Measurements from ENCODE around the gene MT1HL1.
"Not testable (repeated sequence)": the region's sequence is repeated elsewhere in the genome, so short reads cannot be mapped to it uniquely, and the experiment has no call there.

The MT1HL1 gene

DNA sequence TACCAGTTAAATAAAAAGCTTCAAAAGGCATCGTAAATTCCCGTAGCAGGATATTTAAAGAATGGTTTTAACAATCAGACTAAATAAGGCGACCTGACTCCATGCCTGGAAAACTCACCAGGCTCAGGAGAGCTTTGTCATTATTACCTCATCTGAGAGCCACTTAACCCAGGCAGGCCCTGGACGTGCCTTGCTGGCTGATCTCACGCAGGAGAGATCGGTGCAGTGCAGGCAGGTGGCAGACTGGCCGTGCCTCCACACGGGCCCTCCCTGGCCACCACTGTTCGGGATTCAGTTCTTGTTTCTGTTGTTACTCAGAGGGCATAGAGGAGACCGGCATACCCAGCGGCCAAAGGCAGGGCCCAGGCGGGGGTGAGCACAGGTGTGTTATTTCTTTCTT, 6.4 kb downstream of the MT1HL1 start:
- Histone ChIP-seq H3K4me1 (ENCODE audit: control insufficient read depth, insufficient read depth, low read length) (no peaks in the 10 kb centered on the region; the same call in 1 of the 2 replicates), H3K36me3 (ENCODE audit: control insufficient read depth, insufficient read depth, low read length) (no peaks in the 10 kb centered on the region), H3K9ac (ENCODE audit: low read length) (no peak overlapping the region), H3K27ac (ENCODE audit: low read depth, low read length) (no peak overlapping the region), H3K27me3 (ENCODE audit: control insufficient read depth, insufficient read depth, low read length) (no peaks in the 10 kb centered on the region), H3K4me3 (ENCODE audit: low read depth, low read length) (no peak overlapping the region), H3K9me3 (ENCODE audit: control insufficient read depth, insufficient read depth, low read depth, low read length) (no peaks in the 10 kb centered on the region)

DNA sequence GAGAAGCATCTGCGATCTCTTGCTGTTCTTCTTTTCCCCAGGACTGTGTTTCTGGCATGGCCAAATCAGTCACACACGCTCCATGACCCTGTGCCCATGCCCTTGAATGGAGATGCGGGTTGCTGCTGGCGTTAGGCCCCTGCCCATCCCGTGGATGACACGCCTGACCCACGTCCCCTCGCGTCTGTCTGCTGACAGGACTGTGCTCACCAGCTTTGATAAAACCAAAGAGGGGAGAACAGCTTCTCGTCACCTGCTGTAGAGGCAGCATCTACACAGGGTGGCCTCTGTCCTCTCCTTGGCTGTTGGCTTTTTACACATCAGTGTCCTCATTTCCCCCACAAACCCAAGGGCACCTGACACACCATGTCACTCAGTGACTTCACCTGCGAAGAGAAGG, 6.9 kb downstream of the MT1HL1 start:
- no peak overlapping the region for H3K27ac ChIP-seq (ENCODE audit: low read depth, low read length)
- H3K27me3 ChIP-seq (ENCODE audit: control insufficient read depth, insufficient read depth, low read length) = no peaks in the 10 kb centered on the region
- no peaks in the 10 kb centered on the region; the same call in 1 of the 2 replicates for H3K4me1 ChIP-seq (ENCODE audit: control insufficient read depth, insufficient read depth, low read length)
- H3K4me3 ChIP-seq (ENCODE audit: low read depth, low read length) = no peak overlapping the region
- no peaks in the 10 kb centered on the region for H3K36me3 ChIP-seq (ENCODE audit: control insufficient read depth, insufficient read depth, low read length)
- H3K9ac ChIP-seq (ENCODE audit: low read length) = no peak overlapping the region
- no peaks in the 10 kb centered on the region for H3K9me3 ChIP-seq (ENCODE audit: control insufficient read depth, insufficient read depth, low read depth, low read length)

DNA sequence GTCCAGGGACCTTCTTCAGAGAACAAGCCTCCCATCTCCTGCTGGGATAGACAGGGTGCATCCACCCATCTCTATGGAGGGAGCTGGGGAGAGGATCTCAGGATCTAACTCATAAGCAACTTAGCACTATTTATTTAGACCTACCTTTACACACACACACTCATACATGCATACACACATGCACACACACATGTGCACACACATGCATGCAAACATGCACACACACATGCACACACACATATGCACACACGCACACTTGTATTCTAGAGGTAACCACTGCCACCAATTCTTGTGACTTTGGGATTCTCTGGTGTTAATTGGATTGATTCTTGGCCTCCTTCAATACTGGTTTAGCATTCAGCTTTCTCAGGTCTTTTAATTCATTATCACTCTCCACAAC, 9.8 kb downstream of the MT1HL1 start:
- Histone ChIP-seq H3K9ac (ENCODE audit: low read length) (no peak overlapping the region), H3K9me3 (ENCODE audit: control insufficient read depth, insufficient read depth, low read depth, low read length) (peaks cover 13% of the 10 kb centered on the region)

DNA sequence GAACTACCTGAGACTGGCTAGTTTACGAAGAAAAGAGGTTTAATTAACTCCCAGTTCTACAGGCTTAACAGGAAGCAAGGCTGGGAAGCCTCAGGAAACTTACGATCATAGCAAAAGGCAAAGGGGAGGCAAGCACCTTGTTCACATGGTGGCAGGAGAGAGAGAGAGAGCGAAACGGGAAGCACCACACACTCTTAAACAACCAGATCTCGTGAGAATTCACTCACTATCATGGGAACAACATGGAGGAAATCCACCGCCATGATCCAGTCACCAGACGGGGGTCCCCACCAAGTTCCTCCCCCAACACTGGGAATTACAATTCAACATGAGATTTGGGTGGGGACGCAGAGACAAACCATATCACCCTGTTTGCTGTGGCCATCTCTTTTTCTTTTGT, 11.8 kb downstream of the MT1HL1 start:
- H3K36me3 ChIP-seq (ENCODE audit: control insufficient read depth, insufficient read depth, low read length) = no peaks in the 10 kb centered on the region
- H3K27me3 ChIP-seq (ENCODE audit: control insufficient read depth, insufficient read depth, low read length) = no peaks in the 10 kb centered on the region
- H3K4me3 ChIP-seq (ENCODE audit: low read depth, low read length) = no peak overlapping the region
- H3K9me3 ChIP-seq (ENCODE audit: control insufficient read depth, insufficient read depth, low read depth, low read length) = peaks cover 21% of the 10 kb centered on the region
- no peak overlapping the region for H3K27ac ChIP-seq (ENCODE audit: low read depth, low read length)
- H3K9ac ChIP-seq (ENCODE audit: low read length) = no peak overlapping the region
- H3K4me1 ChIP-seq (ENCODE audit: control insufficient read depth, insufficient read depth, low read length) = no peaks in the 10 kb centered on the region

More for the DNA sequence above, 9.8 kb downstream of the MT1HL1 start:
- H3K27ac ChIP-seq (ENCODE audit: low read depth, low read length) = no peak overlapping the region
- no peaks in the 10 kb centered on the region; the same call in 1 of the 2 replicates for H3K4me1 ChIP-seq (ENCODE audit: control insufficient read depth, insufficient read depth, low read length)
- H3K36me3 ChIP-seq (ENCODE audit: control insufficient read depth, insufficient read depth, low read length) = no peaks in the 10 kb centered on the region
- no peak overlapping the region for H3K4me3 ChIP-seq (ENCODE audit: low read depth, low read length)
- no peaks in the 10 kb centered on the region for H3K27me3 ChIP-seq (ENCODE audit: control insufficient read depth, insufficient read depth, low read length)

DNA sequence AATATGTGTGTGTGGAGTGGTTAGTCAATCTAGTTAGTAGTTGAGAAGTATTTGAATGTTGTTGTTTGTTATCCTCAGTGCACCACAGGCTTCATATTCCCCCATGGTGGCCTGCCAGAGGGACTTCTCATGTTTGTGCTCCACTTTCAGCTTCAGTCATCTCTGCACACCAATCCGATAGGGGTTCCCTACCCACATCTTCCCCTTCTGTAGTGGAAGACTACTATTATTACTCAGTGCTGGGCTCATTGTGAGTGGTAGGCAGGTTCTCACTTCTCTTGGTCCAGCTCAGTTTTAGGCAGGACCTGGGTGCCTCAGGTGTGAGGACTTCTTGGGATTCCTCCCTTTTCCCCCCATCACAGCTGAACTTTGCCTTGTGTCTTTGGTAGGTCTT, 14.2 kb downstream of the MT1HL1 start:
- Histone ChIP-seq H3K4me1 (ENCODE audit: control insufficient read depth, insufficient read depth, low read length) (no peaks in the 10 kb centered on the region), H3K9me3 (ENCODE audit: control insufficient read depth, insufficient read depth, low read depth, low read length) (peaks cover 24% of the 10 kb centered on the region), H3K27ac (ENCODE audit: low read depth, low read length) (no peak overlapping the region), H3K4me3 (ENCODE audit: low read depth, low read length) (no peak overlapping the region), H3K27me3 (ENCODE audit: control insufficient read depth, insufficient read depth, low read length) (no peaks in the 10 kb centered on the region), H3K36me3 (ENCODE audit: control insufficient read depth, insufficient read depth, low read length) (no peaks in the 10 kb centered on the region), H3K9ac (ENCODE audit: low read length) (no peak overlapping the region)

DNA sequence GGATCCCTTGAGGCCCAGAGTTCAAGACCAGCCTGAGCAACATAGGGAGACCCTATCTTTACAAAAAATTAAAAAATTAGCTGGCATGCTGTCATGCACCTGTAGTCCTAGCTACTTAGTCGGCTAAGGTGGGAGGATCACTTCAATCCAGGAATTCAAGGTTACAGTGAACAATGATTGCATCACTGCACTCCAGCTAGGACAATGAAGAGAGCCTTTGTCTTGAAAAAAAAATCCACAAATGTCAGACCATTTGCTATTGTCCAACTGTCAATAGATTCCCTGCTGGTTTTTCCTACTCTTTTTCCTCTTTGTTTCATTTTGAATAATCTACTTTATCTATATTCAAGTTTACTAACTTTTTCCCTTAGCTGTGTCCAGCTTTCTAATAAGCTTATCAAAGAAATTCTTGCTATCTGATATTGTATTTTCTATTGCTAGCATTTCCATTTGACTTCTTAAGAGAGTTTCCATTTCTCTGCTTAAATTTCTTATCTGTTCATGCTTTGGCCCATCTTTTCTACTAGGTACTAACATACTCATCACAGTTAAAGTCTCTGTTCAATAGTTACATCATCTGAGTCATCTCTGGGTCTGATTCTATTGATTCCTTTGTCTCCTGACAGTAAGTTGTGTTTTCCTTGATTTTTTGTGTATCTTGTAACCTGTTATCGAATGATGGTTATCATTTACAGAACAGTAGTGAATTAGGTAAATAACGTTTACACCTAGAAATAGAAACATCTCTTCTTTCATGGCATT, 14.8 kb downstream of the MT1HL1 start:
- no peaks in the 10 kb centered on the region for H3K27me3 ChIP-seq (ENCODE audit: control insufficient read depth, insufficient read depth, low read length)
- no peaks in the 10 kb centered on the region for H3K4me1 ChIP-seq (ENCODE audit: control insufficient read depth, insufficient read depth, low read length)
- H3K4me3 ChIP-seq (ENCODE audit: low read depth, low read length) = no peak overlapping the region
- no peaks in the 10 kb centered on the region for H3K36me3 ChIP-seq (ENCODE audit: control insufficient read depth, insufficient read depth, low read length)
- H3K9me3 ChIP-seq (ENCODE audit: control insufficient read depth, insufficient read depth, low read depth, low read length) = peaks cover 24% of the 10 kb centered on the region
- no peak overlapping the region for H3K9ac ChIP-seq (ENCODE audit: low read length)
- H3K27ac ChIP-seq (ENCODE audit: low read depth, low read length) = no peak overlapping the region

DNA sequence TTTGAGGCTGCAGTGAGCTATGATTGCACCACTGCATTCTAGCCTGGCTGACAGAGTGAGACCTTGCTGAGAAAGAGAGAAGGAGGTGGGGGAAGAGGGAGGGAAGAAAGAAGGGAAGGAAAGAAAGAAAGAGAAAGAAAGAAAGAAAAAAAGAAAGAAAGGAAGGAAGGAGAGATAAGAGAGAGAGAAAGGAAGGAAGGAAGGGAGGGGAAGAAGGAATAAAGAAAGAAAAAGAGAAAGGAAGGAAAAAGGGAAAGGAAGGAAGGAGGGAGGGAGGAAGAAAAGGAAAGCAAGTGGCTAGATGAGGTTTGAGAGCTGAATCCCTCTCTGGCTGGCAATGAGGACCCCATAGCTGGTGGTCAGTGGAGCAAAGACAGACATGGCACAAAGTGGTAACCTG, 20.4 kb downstream of the MT1HL1 start:
- no peak overlapping the region for H3K9ac ChIP-seq (ENCODE audit: low read length)

DNA sequence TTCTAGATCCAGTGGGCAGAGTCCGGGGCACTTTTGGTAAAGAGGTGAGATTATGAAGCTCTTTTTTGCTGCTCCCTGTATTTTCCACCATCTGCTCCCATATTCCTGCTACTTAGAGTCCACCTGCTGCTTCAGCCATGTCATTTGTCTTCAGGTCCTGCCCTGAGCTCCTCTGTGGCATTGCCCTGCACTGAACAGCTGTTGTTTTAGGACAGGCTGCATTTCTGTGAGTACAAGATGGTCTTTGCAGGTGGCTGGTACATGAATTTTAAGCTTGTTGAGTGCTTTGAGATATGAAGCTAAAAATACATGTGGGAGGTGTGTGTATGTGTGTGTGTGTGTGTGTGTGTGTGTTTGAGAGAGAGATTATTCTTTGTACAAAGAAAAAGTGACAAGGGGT, 21.9 kb downstream of the MT1HL1 start:
- Histone ChIP-seq H3K9ac (ENCODE audit: low read length) (no peak overlapping the region), H3K27me3 (ENCODE audit: control insufficient read depth, insufficient read depth, low read length) (no peaks in the 10 kb centered on the region), H3K4me1 (ENCODE audit: control insufficient read depth, insufficient read depth, low read length) (no peaks in the 10 kb centered on the region), H3K9me3 (ENCODE audit: control insufficient read depth, insufficient read depth, low read depth, low read length) (0 out of 2 replicates have a peak, but pooled peaks cover 3% of the 10 kb centered on the region), H3K4me3 (ENCODE audit: low read depth, low read length) (no peak overlapping the region), H3K36me3 (ENCODE audit: control insufficient read depth, insufficient read depth, low read length) (no peaks in the 10 kb centered on the region), H3K27ac (ENCODE audit: low read depth, low read length) (no peak overlapping the region)

More for the DNA sequence above, 20.4 kb downstream of the MT1HL1 start:
- no peak overlapping the region for H3K4me3 ChIP-seq (ENCODE audit: low read depth, low read length)
- no peak overlapping the region for H3K27ac ChIP-seq (ENCODE audit: low read depth, low read length)
- no peaks in the 10 kb centered on the region for H3K4me1 ChIP-seq (ENCODE audit: control insufficient read depth, insufficient read depth, low read length)
- H3K36me3 ChIP-seq (ENCODE audit: control insufficient read depth, insufficient read depth, low read length) = no peaks in the 10 kb centered on the region
- H3K9me3 ChIP-seq (ENCODE audit: control insufficient read depth, insufficient read depth, low read depth, low read length) = peaks cover 6% of the 10 kb centered on the region; the same call in 1 of the 2 replicates
- no peaks in the 10 kb centered on the region for H3K27me3 ChIP-seq (ENCODE audit: control insufficient read depth, insufficient read depth, low read length)

DNA sequence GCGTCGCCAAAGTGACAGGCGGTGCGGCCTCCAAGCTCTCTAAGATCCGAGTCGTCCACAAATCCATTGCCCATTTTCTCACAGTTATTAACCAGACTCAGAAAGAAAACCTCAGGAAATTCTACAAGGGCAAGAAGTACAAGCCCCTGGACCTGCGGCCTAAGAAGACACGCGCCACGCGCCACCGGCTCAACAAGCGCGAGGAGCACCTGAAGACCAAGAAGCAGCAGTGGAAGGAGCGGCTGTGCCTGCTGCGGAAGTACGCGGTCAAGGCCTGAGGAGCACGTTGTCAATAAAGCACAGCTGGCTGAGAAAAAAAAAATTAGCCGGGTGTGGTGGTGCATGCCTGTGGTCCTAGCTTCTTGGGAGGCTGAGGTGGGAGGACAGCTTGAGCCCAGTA, 22.8 kb downstream of the MT1HL1 start:
- H3K4me1 ChIP-seq (ENCODE audit: control insufficient read depth, insufficient read depth, low read length); H3K27ac ChIP-seq (ENCODE audit: low read depth, low read length); H3K4me3 ChIP-seq (ENCODE audit: low read depth, low read length); H3K27me3 ChIP-seq (ENCODE audit: control insufficient read depth, insufficient read depth, low read length); H3K9me3 ChIP-seq (ENCODE audit: control insufficient read depth, insufficient read depth, low read depth, low read length); H3K36me3 ChIP-seq (ENCODE audit: control insufficient read depth, insufficient read depth, low read length); H3K9ac ChIP-seq (ENCODE audit: low read length): not testable (repeated sequence)

DNA sequence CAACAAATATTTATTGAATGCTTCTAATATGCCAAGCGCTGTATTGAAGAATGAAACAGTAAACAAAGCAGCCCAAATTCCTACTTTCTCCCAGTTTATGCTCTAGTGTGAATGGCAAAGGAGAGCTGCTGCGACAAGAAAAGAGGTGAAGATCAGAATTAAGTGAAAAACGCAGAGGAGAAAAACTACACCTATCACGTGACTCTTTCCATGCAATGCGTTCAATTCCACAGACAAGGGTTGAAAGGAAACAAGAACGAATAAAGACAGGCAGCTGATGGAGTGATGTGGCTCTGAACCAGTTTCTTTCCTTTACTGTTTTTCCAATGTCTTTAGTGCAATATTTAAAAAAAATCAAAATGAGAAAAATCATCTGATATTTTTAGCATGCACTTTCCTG, 23.6 kb downstream of the MT1HL1 start:
- H3K9ac ChIP-seq (ENCODE audit: low read length) = no peak overlapping the region
- H3K27ac ChIP-seq (ENCODE audit: low read depth, low read length) = no peak overlapping the region
- H3K4me3 ChIP-seq (ENCODE audit: low read depth, low read length) = no peak overlapping the region
- no peaks in the 10 kb centered on the region for H3K9me3 ChIP-seq (ENCODE audit: control insufficient read depth, insufficient read depth, low read depth, low read length)
- H3K27me3 ChIP-seq (ENCODE audit: control insufficient read depth, insufficient read depth, low read length) = no peaks in the 10 kb centered on the region
- H3K36me3 ChIP-seq (ENCODE audit: control insufficient read depth, insufficient read depth, low read length) = no peaks in the 10 kb centered on the region
- no peaks in the 10 kb centered on the region for H3K4me1 ChIP-seq (ENCODE audit: control insufficient read depth, insufficient read depth, low read length)

DNA sequence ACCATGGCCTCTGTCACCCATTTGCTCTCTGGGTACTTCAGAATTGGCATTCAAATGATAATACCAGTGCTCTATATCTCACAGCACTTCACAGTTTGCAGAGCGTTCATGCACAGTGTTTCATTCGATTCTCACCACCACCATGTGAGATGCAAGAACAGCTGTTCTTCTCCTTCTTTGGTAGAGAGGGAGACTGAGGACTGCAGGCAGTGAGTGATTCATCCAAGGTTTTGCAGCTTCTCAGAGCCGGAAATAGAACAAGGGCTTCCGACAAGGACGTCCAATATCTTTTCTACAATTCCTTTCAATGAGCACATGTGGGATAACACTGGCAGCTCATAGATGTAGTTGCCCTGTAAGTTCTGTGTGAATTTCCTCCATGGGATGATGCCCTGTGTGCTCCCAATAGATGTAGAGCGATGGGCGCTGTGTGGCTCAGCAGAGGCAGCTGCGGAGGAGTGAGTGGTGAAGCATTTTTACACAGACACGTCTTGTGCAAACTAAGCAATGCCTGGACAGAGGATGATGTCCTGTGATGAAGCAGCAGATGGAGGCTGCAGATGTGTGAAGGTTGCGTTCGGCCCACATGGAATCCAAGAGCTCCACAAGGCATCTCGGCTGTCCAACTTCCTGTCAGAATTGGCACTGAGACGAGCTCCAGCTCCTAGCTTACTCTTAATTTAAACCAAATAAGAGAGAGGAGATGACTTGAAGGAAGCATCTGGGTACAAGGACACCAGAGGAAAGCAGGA, 24.9 kb downstream of the MT1HL1 start:
- H3K4me1 ChIP-seq (ENCODE audit: control insufficient read depth, insufficient read depth, low read length) = no peaks in the 10 kb centered on the region
- H3K4me3 ChIP-seq (ENCODE audit: low read depth, low read length) = no peak overlapping the region
- H3K36me3 ChIP-seq (ENCODE audit: control insufficient read depth, insufficient read depth, low read length) = no peaks in the 10 kb centered on the region
- H3K9me3 ChIP-seq (ENCODE audit: control insufficient read depth, insufficient read depth, low read depth, low read length) = no peaks in the 10 kb centered on the region
- no peak overlapping the region for H3K27ac ChIP-seq (ENCODE audit: low read depth, low read length)
- H3K9ac ChIP-seq (ENCODE audit: low read length) = no peak overlapping the region
- H3K27me3 ChIP-seq (ENCODE audit: control insufficient read depth, insufficient read depth, low read length) = no peaks in the 10 kb centered on the region
